Measurements from ENCODE around the gene CYP4F2. TPM values are rescaled to one million over a fixed set of nuclear protein-coding genes. Genes with fewer than 3 reads are reported as not detected.

CYP4F2 gene
- total and polyA plus RNA-seq, 9 of the 15 experiments (the other 6 are each of a cell fraction or from before 2014, with no cell fraction given) = 0.10 to 0.56 (median 0.32) TPM; not detected in 2

DNA sequence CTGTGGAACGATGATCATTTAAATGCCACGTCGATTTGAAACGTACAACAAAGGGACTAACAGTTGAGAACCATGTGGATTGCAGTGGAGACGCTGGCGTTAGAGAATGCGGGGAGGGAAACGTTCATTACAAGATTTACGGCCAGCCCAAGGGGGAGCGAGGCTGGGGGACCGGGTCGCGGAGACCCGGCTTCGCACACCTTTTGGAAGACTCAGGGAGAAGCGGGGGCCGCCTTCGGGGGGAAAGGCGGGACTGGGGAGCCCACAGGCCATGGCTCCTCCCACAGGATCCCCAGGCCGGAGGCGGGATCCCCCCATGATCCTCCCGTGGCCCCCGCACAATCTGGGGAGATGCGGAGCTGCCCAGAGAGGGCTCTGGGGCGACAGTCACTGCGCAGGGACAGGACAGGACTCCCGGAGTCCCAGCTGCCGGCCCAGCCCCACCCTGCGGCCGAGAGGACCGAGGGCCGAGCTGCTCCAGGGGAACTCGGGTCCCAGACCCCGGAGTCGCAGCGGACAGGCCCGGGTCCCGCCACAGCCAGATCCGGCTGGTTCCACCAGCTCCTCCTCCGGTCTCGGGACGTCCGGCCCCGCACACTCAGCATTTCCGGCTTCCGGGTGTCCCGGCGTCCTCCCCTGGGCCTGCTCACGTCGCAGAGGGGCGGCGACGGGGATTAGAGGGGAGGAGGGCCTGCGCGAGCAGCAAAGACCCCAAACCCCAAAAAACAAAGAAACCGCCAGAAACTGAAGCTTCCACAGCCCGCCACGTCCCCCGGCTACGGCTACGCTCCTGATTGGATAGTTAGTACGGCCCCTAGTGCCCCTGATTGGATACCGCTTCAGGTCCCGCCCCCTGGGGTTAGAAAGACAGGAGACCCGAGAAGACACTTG is 61.3 kb downstream of the CYP4F2 start (continued):
- TF ChIP-seq RBM39 (optimal IDR thresholded peaks at IDR 0.05; ENCODE audit: low read depth, low read length) (no peak), MXI1 (IDR thresholded peaks at IDR 0.05; ENCODE audit: low read depth, low read length) (no peak), CSDE1 (IDR thresholded peaks at IDR 0.05) (0 out of 4 replicates have a peak, but pooled peaks of 1 of the 2 experiments have one; percentile 40), SP2 (IDR thresholded peaks at IDR 0.05; ENCODE audit: extremely low read depth, low read depth, low read length, poor library complexity, severe bottlenecking) (peak; percentile 64), EP400 (IDR thresholded peaks at IDR 0.05) (peak; percentile 91; the same call in 1 of the 2 replicates), KLF1 (tag; IDR thresholded peaks at IDR 0.05) (peak; percentile 30; the same call in 1 of the 2 replicates), MBD2 (IDR thresholded peaks at IDR 0.05; ENCODE audit: borderline replicate concordance, low read depth) (peak; percentile 84), NEUROD1 (IDR thresholded peaks at IDR 0.05; ENCODE audit: borderline replicate concordance, low read depth, low read length, partially characterized antibody) (peak; percentile 35), ZNF253 (CRISPR knock-in tag; conservative IDR thresholded peaks at IDR 0.05) (no peak), CREM (IDR thresholded peaks at IDR 0.05; ENCODE audit: low read depth) (peak; percentile 59), CTBP1 (IDR thresholded peaks at IDR 0.05; ENCODE audit: borderline replicate concordance) (peak; percentile 43; the same call in 1 of the 2 replicates), BDP1 (IDR thresholded peaks at IDR 0.05; ENCODE audit: insufficient read depth, insufficient read length) (no peak), HMGN3 (IDR thresholded peaks at IDR 0.05; ENCODE audit: borderline replicate concordance, extremely low read depth, insufficient read length, low read depth, low read length) (peak; percentile 97), ZNF24 (IDR thresholded peaks at IDR 0.05) (no peak), U2AF2 (optimal IDR thresholded peaks at IDR 0.05; ENCODE audit: low read depth, low read length) (no peak), RBBP5 (IDR thresholded peaks at IDR 0.05; ENCODE audit: borderline replicate concordance, insufficient read depth, low read length, poor library complexity, severe bottlenecking) (no peak), DNMT1 (IDR thresholded peaks at IDR 0.05) (0 out of 2 replicates have a peak, but pooled peaks have one; percentile 27), ZNF695 (CRISPR knock-in tag; IDR thresholded peaks at IDR 0.05) (peak; percentile 13; the same call in 1 of the 2 replicates), NFIX (CRISPR knock-in tag; IDR thresholded peaks at IDR 0.05; ENCODE audit: low read depth) (no peak), KAT8 (IDR thresholded peaks at IDR 0.05; ENCODE audit: low read depth) (no peak), PRPF4 (IDR thresholded peaks at IDR 0.05; ENCODE audit: insufficient read depth, low read depth, low read length, poor library complexity, severe bottlenecking) (peak; percentile 63), HLTF (IDR thresholded peaks at IDR 0.05) (0 out of 2 replicates have a peak, but pooled peaks have one; percentile 38)
- TF ChIP-seq, protein P1, sequence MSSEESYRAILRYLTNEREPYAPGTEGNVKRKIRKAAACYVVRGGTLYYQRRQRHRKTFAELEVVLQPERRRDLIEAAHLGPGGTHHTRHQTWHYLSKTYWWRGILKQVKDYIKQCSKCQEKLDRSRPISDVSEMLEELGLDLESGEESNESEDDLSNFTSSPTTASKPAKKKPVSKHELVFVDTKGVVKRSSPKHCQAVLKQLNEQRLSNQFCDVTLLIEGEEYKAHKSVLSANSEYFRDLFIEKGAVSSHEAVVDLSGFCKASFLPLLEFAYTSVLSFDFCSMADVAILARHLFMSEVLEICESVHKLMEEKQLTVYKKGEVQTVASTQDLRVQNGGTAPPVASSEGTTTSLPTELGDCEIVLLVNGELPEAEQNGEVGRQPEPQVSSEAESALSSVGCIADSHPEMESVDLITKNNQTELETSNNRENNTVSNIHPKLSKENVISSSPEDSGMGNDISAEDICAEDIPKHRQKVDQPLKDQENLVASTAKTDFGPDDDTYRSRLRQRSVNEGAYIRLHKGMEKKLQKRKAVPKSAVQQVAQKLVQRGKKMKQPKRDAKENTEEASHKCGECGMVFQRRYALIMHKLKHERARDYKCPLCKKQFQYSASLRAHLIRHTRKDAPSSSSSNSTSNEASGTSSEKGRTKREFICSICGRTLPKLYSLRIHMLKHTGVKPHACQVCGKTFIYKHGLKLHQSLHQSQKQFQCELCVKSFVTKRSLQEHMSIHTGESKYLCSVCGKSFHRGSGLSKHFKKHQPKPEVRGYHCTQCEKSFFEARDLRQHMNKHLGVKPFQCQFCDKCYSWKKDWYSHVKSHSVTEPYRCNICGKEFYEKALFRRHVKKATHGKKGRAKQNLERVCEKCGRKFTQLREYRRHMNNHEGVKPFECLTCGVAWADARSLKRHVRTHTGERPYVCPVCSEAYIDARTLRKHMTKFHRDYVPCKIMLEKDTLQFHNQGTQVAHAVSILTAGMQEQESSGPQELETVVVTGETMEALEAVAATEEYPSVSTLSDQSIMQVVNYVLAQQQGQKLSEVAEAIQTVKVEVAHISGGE (CRISPR knock-in tag; IDR thresholded peaks at IDR 0.05) = peak; percentile 91 to 98 (median 92); a peak in 5 of 6 replicates
- TF ChIP-seq, protein P2, sequence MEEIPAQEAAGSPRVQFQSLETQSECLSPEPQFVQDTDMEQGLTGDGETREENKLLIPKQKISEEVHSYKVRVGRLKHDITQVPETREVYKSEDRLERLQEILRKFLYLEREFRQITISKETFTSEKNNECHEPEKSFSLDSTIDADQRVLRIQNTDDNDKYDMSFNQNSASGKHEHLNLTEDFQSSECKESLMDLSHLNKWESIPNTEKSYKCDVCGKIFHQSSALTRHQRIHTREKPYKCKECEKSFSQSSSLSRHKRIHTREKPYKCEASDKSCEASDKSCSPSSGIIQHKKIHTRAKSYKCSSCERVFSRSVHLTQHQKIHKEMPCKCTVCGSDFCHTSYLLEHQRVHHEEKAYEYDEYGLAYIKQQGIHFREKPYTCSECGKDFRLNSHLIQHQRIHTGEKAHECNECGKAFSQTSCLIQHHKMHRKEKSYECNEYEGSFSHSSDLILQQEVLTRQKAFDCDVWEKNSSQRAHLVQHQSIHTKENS (CRISPR knock-in tag; IDR thresholded peaks at IDR 0.05) = peak; percentile 69; the same call in 1 of the 2 replicates

Measured in K562 (cell line).